ENCODE results near the gene LEFTY2. TPM values are rescaled to one million over a fixed set of nuclear protein-coding genes. Genes with fewer than 3 reads are reported as not detected.
A peak's percentile ranks its signal among the peaks of the same experiment; 100 is the strongest.

Gene LEFTY2
- total and polyA plus RNA-seq, 9 of the 15 experiments (the other 6 are each of a cell fraction or from before 2014, with no cell fraction given): 0.04 to 0.14 TPM; not detected in 7

GRCh38 chr1:225928186-225929175 lies 12.5 kb downstream of the LEFTY2 start (continued):
- no peak for TF ChIP-seq ZNF518B (CRISPR knock-in tag; IDR thresholded peaks at IDR 0.05)
- no peak; the same call in 1 of the 2 replicates for TF ChIP-seq YBX1 (IDR thresholded peaks at IDR 0.05)
- peak; percentile 100 for TF ChIP-seq ZNF395 (CRISPR knock-in tag; IDR thresholded peaks at IDR 0.05)
- TF ChIP-seq ZNF644 (tag; IDR thresholded peaks at IDR 0.05; ENCODE audit: low read depth): peak; percentile 99
- TF ChIP-seq ZBTB43 (CRISPR knock-in tag; IDR thresholded peaks at IDR 0.05): no peak
- peak; percentile 82; the same call in 1 of the 2 replicates for TF ChIP-seq JUND (IDR thresholded peaks at IDR 0.05; ENCODE audit: borderline replicate concordance, low read depth, low read length)
- TF ChIP-seq JUND (tag; IDR thresholded peaks at IDR 0.05; ENCODE audit: borderline replicate concordance, low read depth, low read length): peak; percentile 87; the same call in 2 of the 3 replicates
- peak; percentile 51; the same call in 1 of the 2 replicates for TF ChIP-seq ZNF445 (CRISPR knock-in tag; IDR thresholded peaks at IDR 0.05; ENCODE audit: low read depth)
- peak; percentile 97 for TF ChIP-seq CUX1 (CRISPR knock-in tag; IDR thresholded peaks at IDR 0.05)
- TF ChIP-seq GATAD2A (IDR thresholded peaks at IDR 0.05): peak; percentile 96
- TF ChIP-seq L3MBTL2 (IDR thresholded peaks at IDR 0.05): peak; percentile 78
- no peak for TF ChIP-seq ZC3H11A (IDR thresholded peaks at IDR 0.05; ENCODE audit: low read depth, low read length)
- TF ChIP-seq ZNF174 (CRISPR knock-in tag; IDR thresholded peaks at IDR 0.05): no peak
- TF ChIP-seq ERF (CRISPR knock-in tag; IDR thresholded peaks at IDR 0.05): peak; percentile 86; the same call in 1 of the 2 replicates
- TF ChIP-seq ZNF436 (CRISPR knock-in tag; IDR thresholded peaks at IDR 0.05): no peak
